Naive thymus-derived CD4-positive, alpha-beta T cell (primary cell): ENCODE measurements around the gene PRAF2. TPM values are rescaled to one million over a fixed set of nuclear protein-coding genes. Genes with fewer than 3 reads are reported as not detected.

Experiments
- ATAC-seq: fragments of 150-1000 bp; cut with Tn5 transposase; 2 replicates; pipeline ENCODE4 v1.10.0; 2021; ENCODE audit warnings: mild to moderate bottlenecking, moderate library complexity
- CTCF ChIA-PET: fragments of 350-600 bp; sonication (Branson Sonifier 250); formaldehyde crosslinking; loops from one replicate; lab custom pipeline; 2021; ENCODE audit warnings: antibody characterized with exemption; lab: Charles Lee
- POLR2A ChIA-PET: fragments of 350-600 bp; sonication (Branson Sonifier 250); formaldehyde crosslinking; loops from one replicate; lab custom pipeline; 2021; ENCODE audit warnings: antibody characterized with exemption, inconsistent platforms; lab: Charles Lee
- DNase-seq, 9 donors: peaks; one replicate each; pipeline versions ENCODE4 v3.0.0 to v3.0.0-alpha.2; 2020 to 2022; ENCODE audit warnings: mixed read lengths in 1 of 9
- H3K27ac ChIP-seq: one replicate; pipeline ENCODE4 v1.7.0; 2013; ENCODE audit warnings: mild to moderate bottlenecking, low read depth, low read length, moderate library complexity
- H3K27me3 ChIP-seq, 2 donors: one replicate each; pipeline ENCODE4 v1.7.0; 2013; ENCODE audit warnings: low read length in 2 of 2, mild to moderate bottlenecking in 2 of 2, moderate library complexity in 2 of 2; ENCODE audit not compliant: control insufficient read depth in 2 of 2, insufficient read depth in 2 of 2
- H3K36me3 ChIP-seq, 3 experiments: 1 replicate in 2 of 3; 2 replicates in 1 of 3; pipeline ENCODE4 v1.7.0; 2013; ENCODE audit warnings: low read length in 3 of 3, mild to moderate bottlenecking in 3 of 3, moderate library complexity in 1 of 3; ENCODE audit not compliant: insufficient read depth in 3 of 3, control insufficient read depth in 2 of 3
- H3K4me1 ChIP-seq, 2 donors: one replicate each; pipeline ENCODE4 v1.7.0; 2013; ENCODE audit warnings: low read length in 2 of 2, mild to moderate bottlenecking in 2 of 2, moderate library complexity in 1 of 2; ENCODE audit not compliant: control insufficient read depth in 2 of 2, insufficient read depth in 2 of 2
- H3K4me3 ChIP-seq: 2 replicates; pipeline ENCODE4 v1.7.0; 2013; ENCODE audit warnings: mild to moderate bottlenecking, low read length
- H3K9me3 ChIP-seq, 3 experiments: 1 replicate in 2 of 3; 2 replicates in 1 of 3; pipeline ENCODE4 v1.7.0; 2013; ENCODE audit warnings: low read length in 3 of 3; ENCODE audit not compliant: control insufficient read depth in 2 of 3
- H3K27ac Mint-ChIP-seq, 9 donors: one replicate each; pipeline ENCODE4 v1.8.0; 2020 to 2022; ENCODE audit warnings: mixed read lengths in 9 of 9, mild to moderate bottlenecking in 8 of 9, moderate library complexity in 5 of 9, inconsistent platforms in 2 of 9
- H3K27me3 Mint-ChIP-seq, 5 donors: one replicate each; pipeline ENCODE4 v1.8.0; 2021 to 2022; ENCODE audit warnings: mixed read lengths in 5 of 5, mild to moderate bottlenecking in 1 of 5
- H3K36me3 Mint-ChIP-seq, 5 donors: one replicate each; pipeline ENCODE4 v1.8.0; 2020 to 2022; ENCODE audit warnings: mixed read lengths in 5 of 5, mild to moderate bottlenecking in 3 of 5, inconsistent platforms in 1 of 5
- H3K4me1 Mint-ChIP-seq, 7 donors: one replicate each; pipeline ENCODE4 v1.8.0; 2020 to 2022; ENCODE audit warnings: mixed read lengths in 7 of 7, mild to moderate bottlenecking in 3 of 7, inconsistent platforms in 1 of 7
- H3K4me3 Mint-ChIP-seq, 10 donors: one replicate each; pipeline ENCODE4 v1.8.0; 2020 to 2022; ENCODE audit warnings: mild to moderate bottlenecking in 10 of 10, mixed read lengths in 10 of 10, moderate library complexity in 6 of 10, inconsistent platforms in 2 of 10
- H3K9me3 Mint-ChIP-seq, 11 donors: one replicate each; pipeline ENCODE4 v1.8.0; 2020 to 2022; ENCODE audit warnings: mixed read lengths in 11 of 11, mild to moderate bottlenecking in 4 of 11, inconsistent platforms in 1 of 11, moderate library complexity in 1 of 11
- intact Hi-C, 2 donors: fragments of 100-400 bp; cut with micrococcal nuclease; formaldehyde crosslinking; loops; one replicate each; pipeline ENCODE4 v1.15.1; 2023
- polyA plus RNA-seq, 2 donors: library from polyadenylated mRNA; unstranded; fragments of 300-500 nt; fragmentation: Illumina TruSeq; gene quantifications; one replicate each; pipeline ENCODE4 v1.2.3, GENCODE V29; 2021
- total RNA-seq, 6 experiments: library from RNA in 5 of 6; stranded (reverse) in 5 of 6; gene quantifications; 1 replicate in 5 of 6; 2 replicates in 1 of 6; pipeline ENCODE4 v1.2.3 and lab custom pipeline; 2021 to 2026

PRAF2 gene
- total and polyA plus RNA-seq, 7 experiments from 2014 or later: 15.9 to 56.4 (median 24.8) TPM

- H3K36me3 ChIP-seq: peaks cover 0 to 47% (median 2%) of the 10 kb centered on the region in 3 experiments
- H3K4me1 ChIP-seq: peaks cover 11 to 14% of the 10 kb centered on the region in 2 donors
- H3K4me3 Mint-ChIP-seq: peak overlapping the region in 7 of 10 donors; percentile 45 to 98 (median 86)
- H3K36me3 Mint-ChIP-seq: peaks cover 4 to 35% (median 15%) of the 10 kb centered on the region in 5 donors
- CTCF ChIA-PET: no interaction called here
- no peaks in the 10 kb centered on the region for H3K27me3 Mint-ChIP-seq
- no peaks in the 10 kb centered on the region for H3K9me3 ChIP-seq
- H3K27ac Mint-ChIP-seq: peak overlapping the region in 5 of 9 donors; percentile 9 to 98 (median 51)
- H3K9me3 Mint-ChIP-seq: peaks cover 0 to 1% (median 0%) of the 10 kb centered on the region in 11 donors
- ATAC-seq (no peak), DNase-seq (no peak)
- POLR2A ChIA-PET: no interaction called here
- intact Hi-C loops: no loop called here
- no peak overlapping the region for H3K4me3 ChIP-seq
- H3K4me1 Mint-ChIP-seq: peaks cover 21 to 34% (median 28%) of the 10 kb centered on the region in 7 donors
- H3K27me3 ChIP-seq: no peaks in the 10 kb centered on the region
- no peak overlapping the region for H3K27ac ChIP-seq
These were observed 42.3 kb upstream of the PRAF2 start for GRCh38 chrX:49116076-49116475.

GRCh38 chrX:49111791-49112190, 38.0 kb upstream of the PRAF2 start:
- peaks cover 0 to 1% (median 0%) of the 10 kb centered on the region in 11 donors for H3K9me3 Mint-ChIP-seq
- intact Hi-C loops: no loop called here
- H3K27ac ChIP-seq: no peak overlapping the region
- peaks cover 0 to 41% (median 2%) of the 10 kb centered on the region in 3 experiments for H3K36me3 ChIP-seq
- ChIA-PET CTCF (interaction anchor here (0.6 kb wide), 1 partner anchor 375 kb away, joined by 3 read pairs; no protein-coding TSS in a partner anchor), POLR2A (no interaction called here)
- H3K27me3 Mint-ChIP-seq: no peaks in the 10 kb centered on the region
- no peak overlapping the region for H3K4me3 ChIP-seq
- no peak for DNase-seq
- peaks cover 2 to 5% of the 10 kb centered on the region in 2 donors for H3K4me1 ChIP-seq
- no peaks in the 10 kb centered on the region for H3K9me3 ChIP-seq
- H3K4me3 Mint-ChIP-seq: no peak overlapping the region
- no peak for ATAC-seq
- no peak overlapping the region for H3K27ac Mint-ChIP-seq
- H3K4me1 Mint-ChIP-seq: peaks cover 7 to 17% (median 9%) of the 10 kb centered on the region in 7 donors
- H3K36me3 Mint-ChIP-seq: peaks cover 0 to 27% (median 8%) of the 10 kb centered on the region in 5 donors
- H3K27me3 ChIP-seq: no peaks in the 10 kb centered on the region

GRCh38 chrX:49110417-49110816, 36.6 kb upstream of the PRAF2 start:
- H3K36me3 ChIP-seq: peaks cover 0 to 27% (median 2%) of the 10 kb centered on the region in 3 experiments
- no peaks in the 10 kb centered on the region for H3K27me3 ChIP-seq
- intact Hi-C loops: no loop called here
- ATAC-seq (no peak), DNase-seq (no peak)
- no peaks in the 10 kb centered on the region for H3K9me3 ChIP-seq
- H3K27ac ChIP-seq: no peak overlapping the region
- H3K4me1 ChIP-seq: no peaks in the 10 kb centered on the region
- ChIA-PET CTCF (interaction anchor here (0.7 kb wide), 1 partner anchor 176 kb away, joined by 3 read pairs; no protein-coding TSS in a partner anchor), POLR2A (interaction anchor here (0.6 to 1.0 kb wide), 2 partner anchors 10 to 137 kb away, joined by 3 read pairs; no protein-coding TSS in a partner anchor)
- H3K4me3 ChIP-seq: no peak overlapping the region
- H3K4me1 Mint-ChIP-seq: peaks cover 0 to 8% (median 0%) of the 10 kb centered on the region in 7 donors
- H3K36me3 Mint-ChIP-seq: peaks cover 0 to 16% (median 0%) of the 10 kb centered on the region in 5 donors
- H3K27ac Mint-ChIP-seq: peak overlapping the region in 2 of 9 donors; percentile 3 to 20
- no peak overlapping the region for H3K4me3 Mint-ChIP-seq
- H3K27me3 Mint-ChIP-seq: no peaks in the 10 kb centered on the region
- H3K9me3 Mint-ChIP-seq: peaks cover 0 to 1% (median 0%) of the 10 kb centered on the region in 11 donors

- H3K27ac Mint-ChIP-seq: no peak overlapping the region
- ATAC-seq (no peak), DNase-seq (no peak)
- ChIA-PET POLR2A (no interaction called here), CTCF (no interaction called here)
- H3K27me3 Mint-ChIP-seq: no peaks in the 10 kb centered on the region
- Histone ChIP-seq H3K36me3 (peaks cover 0 to 23% (median 2%) of the 10 kb centered on the region in 3 experiments), H3K4me3 (no peak overlapping the region), H3K27ac (no peak overlapping the region), H3K4me1 (no peaks in the 10 kb centered on the region), H3K9me3 (no peaks in the 10 kb centered on the region), H3K27me3 (no peaks in the 10 kb centered on the region)
- intact Hi-C loops: loop anchor here in 1 of 2 donors (10.0 kb wide), 1 partner anchor 134 kb away; the partner anchor contains the start of gene KCND1
- H3K9me3 Mint-ChIP-seq: no peaks in the 10 kb centered on the region
- H3K4me1 Mint-ChIP-seq: peaks cover 0 to 8% (median 0%) of the 10 kb centered on the region in 7 donors
- peaks cover 0 to 13% (median 0%) of the 10 kb centered on the region in 5 donors for H3K36me3 Mint-ChIP-seq
- no peak overlapping the region for H3K4me3 Mint-ChIP-seq
These were observed 34.8 kb upstream of the PRAF2 start for GRCh38 chrX:49108641-49109040.

DNA sequence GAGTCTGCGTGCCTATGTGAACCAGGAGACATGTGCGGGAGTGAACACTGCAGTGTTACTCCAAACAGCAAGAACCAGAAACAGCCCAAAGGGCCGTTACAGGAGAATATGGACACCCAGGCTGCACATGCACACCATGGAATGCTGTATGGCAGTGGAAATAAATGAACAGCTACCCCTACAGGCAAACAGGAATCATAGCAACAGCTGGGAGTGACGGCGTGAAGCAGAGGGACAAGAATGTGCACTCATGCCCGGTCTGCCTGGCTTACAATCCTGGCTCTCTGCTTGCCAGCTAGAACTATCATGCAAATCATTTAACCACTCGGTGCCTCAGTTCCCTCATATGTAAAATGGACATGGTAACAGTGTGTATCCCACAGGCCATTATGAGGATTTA, 33.1 kb upstream of the PRAF2 start:
- Histone ChIP-seq H3K27ac (no peak overlapping the region), H3K4me1 (no peaks in the 10 kb centered on the region), H3K4me3 (no peak overlapping the region), H3K9me3 (no peaks in the 10 kb centered on the region), H3K27me3 (no peaks in the 10 kb centered on the region), H3K36me3 (peaks cover 0 to 9% (median 2%) of the 10 kb centered on the region in 3 experiments)
- Mint-ChIP-seq H3K9me3 (no peaks in the 10 kb centered on the region), H3K4me3 (no peak overlapping the region), H3K27me3 (no peaks in the 10 kb centered on the region), H3K4me1 (peaks cover 0 to 4% (median 0%) of the 10 kb centered on the region in 7 donors), H3K36me3 (peaks cover 0 to 8% (median 0%) of the 10 kb centered on the region in 5 donors), H3K27ac (peak overlapping the region in 1 of 9 donors; percentile 31)
- no peak for DNase-seq
- ATAC-seq: peak; percentile 73
- intact Hi-C loops: loop anchor here in 1 of 2 donors (10.0 kb wide), 1 partner anchor 132 kb away; the partner anchor contains the start of gene KCND1
- ChIA-PET POLR2A (interaction anchor here (0.9 kb wide), 1 partner anchor 148 kb away, joined by 3 read pairs; no protein-coding TSS in a partner anchor), CTCF (no interaction called here)

DNA sequence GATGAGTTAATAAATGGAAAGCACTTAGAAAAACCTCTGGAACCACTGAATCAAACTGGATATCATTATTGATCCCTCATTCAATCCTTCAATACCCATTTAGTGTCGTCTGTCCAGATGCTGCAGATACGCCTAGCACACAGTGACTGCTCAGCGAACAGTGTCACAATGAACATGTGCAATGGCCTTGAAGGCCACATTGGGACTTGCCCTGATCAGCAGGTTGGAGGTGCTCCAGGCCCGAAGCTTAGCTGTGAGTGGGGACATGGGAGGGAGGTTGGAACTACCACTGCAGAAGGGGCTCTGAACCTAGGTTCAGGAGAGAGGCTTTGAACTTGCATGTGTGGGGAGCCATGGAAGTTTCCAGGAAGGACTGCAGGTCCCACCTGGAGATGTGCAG, 32.5 kb upstream of the PRAF2 start:
- H3K9me3 Mint-ChIP-seq: no peaks in the 10 kb centered on the region
- Histone ChIP-seq H3K4me1 (no peaks in the 10 kb centered on the region), H3K4me3 (no peak overlapping the region), H3K27ac (no peak overlapping the region), H3K36me3 (peaks cover 0 to 6% (median 0%) of the 10 kb centered on the region in 3 experiments), H3K9me3 (no peaks in the 10 kb centered on the region), H3K27me3 (no peaks in the 10 kb centered on the region)
- H3K27ac Mint-ChIP-seq: peak overlapping the region in 1 of 9 donors; percentile 46
- intact Hi-C loops: loop anchor here in 1 of 2 donors (10.0 kb wide), 1 partner anchor 131 kb away; the partner anchor contains the start of gene KCND1
- no peak overlapping the region for H3K4me3 Mint-ChIP-seq
- peaks cover 0 to 8% (median 2%) of the 10 kb centered on the region in 7 donors for H3K4me1 Mint-ChIP-seq
- peaks cover 0 to 8% (median 0%) of the 10 kb centered on the region in 5 donors for H3K36me3 Mint-ChIP-seq
- DNase-seq (no peak), ATAC-seq (no peak)
- no peaks in the 10 kb centered on the region for H3K27me3 Mint-ChIP-seq
- ChIA-PET POLR2A (no interaction called here), CTCF (no interaction called here)
